ENCODE results near the gene EPHB3. TPM values are rescaled to one million over a fixed set of nuclear protein-coding genes. Genes with fewer than 3 reads are reported as not detected.

The EPHB3 gene
- total and polyA plus RNA-seq, 12 donors = 0.38 to 4.0 (median 1.5) TPM

DNA sequence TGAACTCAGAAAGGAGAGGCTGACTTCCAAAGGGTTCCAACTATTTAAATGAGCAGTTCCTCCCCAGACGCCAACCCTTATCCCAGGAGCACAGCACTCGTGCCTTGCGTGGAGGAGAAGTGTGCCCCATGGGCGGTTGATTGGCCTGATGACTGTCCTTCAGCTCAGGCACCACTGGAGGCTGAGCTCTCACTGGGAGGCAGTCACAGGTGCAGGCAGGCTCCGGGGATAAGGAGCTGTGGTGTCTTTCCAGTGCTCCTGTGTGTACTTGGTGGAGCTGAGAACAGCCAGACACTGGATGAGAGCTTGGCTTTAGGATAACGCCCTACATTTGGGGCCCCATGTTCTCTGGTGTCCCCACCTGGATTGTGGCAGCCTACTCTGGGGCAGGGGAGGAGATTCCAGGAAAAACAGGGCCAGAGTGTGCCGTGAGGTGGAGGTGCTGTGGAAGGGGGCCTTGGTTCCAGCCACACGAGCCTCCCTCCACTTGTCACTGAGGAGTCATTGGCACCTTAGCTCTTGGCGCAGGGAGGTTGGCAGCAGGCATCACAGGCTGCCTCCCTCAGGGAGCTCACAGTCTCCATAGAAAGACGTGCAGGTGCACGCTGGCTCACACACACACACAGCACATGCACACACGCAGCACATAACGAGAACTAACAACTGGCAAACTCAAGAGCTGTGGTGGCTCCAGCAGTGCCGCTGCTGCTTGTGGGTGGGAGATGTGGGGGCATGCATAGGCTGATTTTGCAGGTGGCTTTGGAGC lies 22.7 kb upstream of the EPHB3 start:
- intact Hi-C loops (cut with DNase I) = loop anchor here in 2 of 10 donors (5.0 to 10.0 kb wide), 2 partner anchors 162 to 634 kb away; partner anchors contain the start of gene THPO (in 1 of the 2)
- H3K27me3 ChIP-seq = peaks cover 0 to 57% (median 34%) of the 10 kb centered on the region in 7 donors
- DNase-seq = no peak

DNA sequence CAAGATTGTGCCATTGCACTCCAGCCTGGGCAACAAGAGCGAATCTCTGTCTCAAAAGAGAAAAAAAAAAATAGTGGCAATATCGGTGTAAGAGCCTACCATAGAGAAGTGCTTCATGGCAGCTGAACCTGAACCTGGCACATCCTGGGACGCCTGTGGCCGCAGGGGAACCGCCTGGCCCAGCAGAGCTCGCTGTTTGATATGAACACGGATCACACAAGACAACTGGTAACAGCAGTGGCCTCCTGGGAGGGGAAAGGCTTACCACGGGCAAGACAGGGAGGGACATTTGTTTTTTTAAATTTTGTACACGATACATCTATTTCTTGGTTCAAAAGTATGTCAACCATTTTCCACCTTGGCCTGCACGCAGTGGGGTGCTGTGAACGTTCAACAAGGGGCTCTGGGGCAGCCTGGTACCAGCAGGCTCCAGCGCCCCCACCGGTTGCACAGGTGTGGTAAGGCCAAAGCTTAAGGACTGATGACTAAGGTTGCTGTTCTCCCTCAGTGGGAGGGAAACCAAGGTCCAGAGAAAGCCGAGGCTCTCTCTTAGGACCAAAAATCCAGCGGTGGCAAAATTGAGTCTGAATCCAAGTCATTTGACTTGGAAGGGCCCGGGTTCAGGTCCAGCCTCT lies 21.7 kb upstream of the EPHB3 start:
- intact Hi-C loops (cut with DNase I) = loop anchor here in 8 of 10 donors (5.0 to 10.0 kb wide), 6 partner anchors 123 to 645 kb away; partner anchors contain the start of gene THPO (in 1 of the 8)
- ATAC-seq = no peak
- WGBS, 2 donors = 72 to 76% methylated on average over 16 of the region's 16 CpGs
- H3K9me3 ChIP-seq = no peaks in the 10 kb centered on the region
- TF ChIP-seq, protein P1, sequence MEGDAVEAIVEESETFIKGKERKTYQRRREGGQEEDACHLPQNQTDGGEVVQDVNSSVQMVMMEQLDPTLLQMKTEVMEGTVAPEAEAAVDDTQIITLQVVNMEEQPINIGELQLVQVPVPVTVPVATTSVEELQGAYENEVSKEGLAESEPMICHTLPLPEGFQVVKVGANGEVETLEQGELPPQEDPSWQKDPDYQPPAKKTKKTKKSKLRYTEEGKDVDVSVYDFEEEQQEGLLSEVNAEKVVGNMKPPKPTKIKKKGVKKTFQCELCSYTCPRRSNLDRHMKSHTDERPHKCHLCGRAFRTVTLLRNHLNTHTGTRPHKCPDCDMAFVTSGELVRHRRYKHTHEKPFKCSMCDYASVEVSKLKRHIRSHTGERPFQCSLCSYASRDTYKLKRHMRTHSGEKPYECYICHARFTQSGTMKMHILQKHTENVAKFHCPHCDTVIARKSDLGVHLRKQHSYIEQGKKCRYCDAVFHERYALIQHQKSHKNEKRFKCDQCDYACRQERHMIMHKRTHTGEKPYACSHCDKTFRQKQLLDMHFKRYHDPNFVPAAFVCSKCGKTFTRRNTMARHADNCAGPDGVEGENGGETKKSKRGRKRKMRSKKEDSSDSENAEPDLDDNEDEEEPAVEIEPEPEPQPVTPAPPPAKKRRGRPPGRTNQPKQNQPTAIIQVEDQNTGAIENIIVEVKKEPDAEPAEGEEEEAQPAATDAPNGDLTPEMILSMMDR (IDR thresholded peaks at IDR 0.05) = no peak
- peaks cover 0 to 6% (median 3%) of the 10 kb centered on the region in 9 donors for H3K4me1 ChIP-seq
- DNase-seq = no peak
- H3K27me3 ChIP-seq = peaks cover 0 to 51% (median 35%) of the 10 kb centered on the region in 7 donors
- H3K36me3 ChIP-seq = no peaks in the 10 kb centered on the region
- no peak overlapping the region for H3K27ac ChIP-seq
- H3K4me3 ChIP-seq = no peak overlapping the region

More for the DNA sequence above, 22.7 kb upstream of the EPHB3 start:
- no peaks in the 10 kb centered on the region for H3K9me3 ChIP-seq
- no peak for ATAC-seq
- peaks cover 0 to 3% (median 2%) of the 10 kb centered on the region in 9 donors for H3K4me1 ChIP-seq
- TF ChIP-seq, protein P1 (IDR thresholded peaks at IDR 0.05) = no peak
- WGBS, 2 donors = 77 to 87% methylated on average over 14 of the region's 14 CpGs
- H3K4me3 ChIP-seq = no peak overlapping the region
- no peaks in the 10 kb centered on the region for H3K36me3 ChIP-seq
- no peak overlapping the region for H3K27ac ChIP-seq

DNA sequence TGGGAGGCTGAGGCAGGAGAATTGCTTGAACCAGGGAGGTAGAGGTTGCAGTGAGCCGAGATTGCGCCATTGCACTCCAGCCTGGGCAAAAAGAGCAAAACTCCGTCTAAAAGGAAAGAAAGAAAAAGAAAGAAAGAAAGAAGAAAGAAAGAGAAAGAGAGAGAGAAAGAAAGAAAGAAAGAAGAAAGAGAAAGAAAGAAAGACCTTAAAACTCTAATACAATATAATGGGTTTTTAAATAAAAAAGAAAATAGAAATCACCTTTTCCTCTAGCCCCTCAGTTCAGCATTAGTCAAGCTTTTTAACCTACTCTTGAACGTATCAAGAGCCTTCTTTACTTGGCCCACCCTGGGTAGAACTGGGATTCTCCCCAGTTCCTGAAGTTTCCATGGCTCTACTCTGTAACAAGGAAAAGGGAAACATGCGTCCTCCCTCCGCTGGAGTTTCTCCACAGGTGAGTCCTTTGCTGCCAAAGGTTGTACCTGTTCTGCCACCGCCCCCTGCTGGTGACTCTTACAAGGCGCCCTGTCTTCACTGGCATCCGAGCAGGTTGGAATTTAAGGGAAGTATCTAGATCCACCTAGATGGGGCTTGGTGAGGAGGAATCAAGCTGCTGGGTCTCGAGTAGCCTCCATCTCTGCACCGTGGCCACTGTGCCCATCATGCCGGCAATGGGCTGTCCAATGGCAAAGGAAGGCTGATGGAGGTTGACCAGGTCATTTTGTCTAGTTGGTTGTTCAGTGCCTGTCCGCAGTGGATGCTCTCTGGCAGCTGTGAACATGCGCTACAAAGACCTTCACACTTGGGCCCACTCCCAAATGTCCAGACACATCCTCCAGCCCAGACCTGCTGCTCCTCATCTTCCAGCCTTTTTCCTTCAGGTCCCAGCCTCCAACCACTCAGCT lies 20.6 kb upstream of the EPHB3 start:
- no peaks in the 10 kb centered on the region for H3K36me3 ChIP-seq
- intact Hi-C loops (cut with DNase I) = loop anchor here in 6 of 10 donors (1.0 to 10.0 kb wide), 5 partner anchors 123 to 646 kb away; no protein-coding TSS in a partner anchor
- peaks cover 0 to 54% (median 35%) of the 10 kb centered on the region in 7 donors for H3K27me3 ChIP-seq
- peaks cover 0 to 6% (median 3%) of the 10 kb centered on the region in 9 donors for H3K4me1 ChIP-seq
- no peak overlapping the region for H3K27ac ChIP-seq
- ATAC-seq (peak in 3 of 8 donors; percentile 30 to 45 (median 30)), DNase-seq (peak; percentile 41 to 49)
- no peaks in the 10 kb centered on the region for H3K9me3 ChIP-seq
- TF ChIP-seq, protein P1 (IDR thresholded peaks at IDR 0.05) = peak; percentile 34 to 78 (median 65)
- WGBS, 2 donors = 42 to 46% methylated on average over 14 of the region's 14 CpGs
- H3K4me3 ChIP-seq = no peak overlapping the region

All from heart right ventricle (tissue), 16 donors.